GM18499 (cell line): ENCODE measurements around the gene SH3PXD2B.
"Not testable (repeated sequence)": the region's sequence is repeated elsewhere in the genome, so short reads cannot be mapped to it uniquely, and the experiment has no call there.

Experiments used
- ATAC-seq: cut with Tn5 transposase; IDR thresholded peaks from one replicate; pipeline ENCODE4 v1.9.1; 2021; ENCODE audit warnings: moderate number of reproducible peaks; ENCODE audit not compliant: insufficient read depth, unreplicated experiment

SH3PXD2B gene

GRCh38 chr5:172404746-172405145 lies 49.6 kb downstream of the SH3PXD2B start:
- no peak for ATAC-seq

GRCh38 chr5:172403817-172404216 lies 50.5 kb downstream of the SH3PXD2B start:
- ATAC-seq = no peak

GRCh38 chr5:172403189-172403796 lies 51.0 kb downstream of the SH3PXD2B start:
- ATAC-seq = no peak

GRCh38 chr5:172402531-172403188 lies 51.7 kb downstream of the SH3PXD2B start:
- ATAC-seq = no peak

- ATAC-seq = not testable (repeated sequence)
Observed at GRCh38 chr5:172402031-172402430, 52.3 kb downstream of the SH3PXD2B start.

- ATAC-seq = no peak
Observed at GRCh38 chr5:172399826-172400225, 54.5 kb downstream of the SH3PXD2B start.

GRCh38 chr5:172399336-172399735 lies 55.0 kb downstream of the SH3PXD2B start:
- ATAC-seq = no peak

- ATAC-seq = not testable (repeated sequence)
Observed at GRCh38 chr5:172398645-172399044, 55.7 kb downstream of the SH3PXD2B start.

GRCh38 chr5:172396994-172397393 lies 57.3 kb downstream of the SH3PXD2B start:
- not testable (repeated sequence) for ATAC-seq

GRCh38 chr5:172396220-172396619 lies 58.1 kb downstream of the SH3PXD2B start:
- ATAC-seq = no peak

GRCh38 chr5:172395483-172395882 lies 58.8 kb downstream of the SH3PXD2B start:
- ATAC-seq = no peak

- ATAC-seq = no peak
Observed at GRCh38 chr5:172389578-172390112, 64.7 kb downstream of the SH3PXD2B start.

GRCh38 chr5:172388246-172388733 lies 66.0 kb downstream of the SH3PXD2B start:
- no peak for ATAC-seq

GRCh38 chr5:172385707-172386106 lies 68.6 kb downstream of the SH3PXD2B start:
- no peak for ATAC-seq

GRCh38 chr5:172385010-172385563 lies 69.2 kb downstream of the SH3PXD2B start:
- no peak for ATAC-seq

- no peak for ATAC-seq
Observed at GRCh38 chr5:172383191-172383802, 71.0 kb downstream of the SH3PXD2B start.

- no peak for ATAC-seq
Observed at GRCh38 chr5:172380987-172381643, 73.2 kb downstream of the SH3PXD2B start.

GRCh38 chr5:172380301-172380986 lies 73.9 kb downstream of the SH3PXD2B start:
- no peak for ATAC-seq

GRCh38 chr5:172379481-172379880 lies 74.8 kb downstream of the SH3PXD2B start:
- no peak for ATAC-seq

- ATAC-seq = no peak
Observed at GRCh38 chr5:172377856-172378255, 76.5 kb downstream of the SH3PXD2B start.
